Common myeloid progenitor, CD34-positive (primary cell): ENCODE measurements around the gene LSS.
A peak's percentile ranks its signal among the peaks of the same experiment; 100 is the strongest.

ENCODE experiments used
- CTCF ChIA-PET: fragments of 350-600 bp; sonication (Branson Sonifier 250); formaldehyde crosslinking; loops from one replicate; lab custom pipeline; 2021; ENCODE audit warnings: antibody characterized with exemption; lab: Charles Lee
- POLR2A ChIA-PET: fragments of 350-600 bp; sonication (Branson Sonifier 250); formaldehyde crosslinking; loops from one replicate; lab custom pipeline; 2021; ENCODE audit warnings: antibody characterized with exemption; lab: Charles Lee
- DNase-seq, 3 donors: peaks; one replicate each; pipeline versions ENCODE4 v3.0.0 to v3.0.0-alpha.2; 2013
- H3K27ac ChIP-seq, 2 experiments: 1 replicate in 1 of 2; 2 replicates in 1 of 2; pipeline ENCODE4 v1.7.0; 2013; ENCODE audit warnings: inconsistent platforms in 2 of 2, low read length in 2 of 2, mild to moderate bottlenecking in 2 of 2, low read depth in 1 of 2, moderate library complexity in 1 of 2; ENCODE audit not compliant: severe bottlenecking in 2 of 2, insufficient read depth in 1 of 2, poor library complexity in 1 of 2
- H3K27me3 ChIP-seq, 5 experiments: replicated peaks in 2 of 5; 1 replicate in 3 of 5; 2 replicates in 2 of 5; pipeline versions ENCODE4 v1.6.1 to v1.7.0; 2013; ENCODE audit warnings: low read length in 4 of 5, mild to moderate bottlenecking in 2 of 5, moderate library complexity in 2 of 5, inconsistent platforms in 1 of 5; ENCODE audit not compliant: insufficient read depth in 5 of 5, control insufficient read depth in 4 of 5
- H3K36me3 ChIP-seq, 4 experiments: 1 replicate in 2 of 4; 2 replicates in 2 of 4; pipeline versions ENCODE4 v1.6.1 to v1.7.0; 2013; ENCODE audit warnings: low read length in 3 of 4, control low read depth in 1 of 4, mild to moderate bottlenecking in 1 of 4; ENCODE audit not compliant: control insufficient read depth in 4 of 4, insufficient read depth in 4 of 4
- H3K4me1 ChIP-seq, 4 experiments: 1 replicate in 3 of 4; 2 replicates in 1 of 4; pipeline versions ENCODE4 v1.6.1 to v1.7.1; 2013; ENCODE audit warnings: low read length in 3 of 4, mild to moderate bottlenecking in 3 of 4, control low read depth in 1 of 4, inconsistent platforms in 1 of 4, moderate library complexity in 1 of 4; ENCODE audit not compliant: control insufficient read depth in 4 of 4, insufficient read depth in 4 of 4; ENCODE audit errors: control extremely low read depth in 1 of 4
- H3K4me3 ChIP-seq, 7 experiments: 1 replicate in 4 of 7; 2 replicates in 3 of 7; pipeline versions ENCODE4 v1.5.1 to v1.7.0; 2013; ENCODE audit warnings: mild to moderate bottlenecking in 7 of 7, low read length in 6 of 7, moderate library complexity in 6 of 7, inconsistent platforms in 2 of 7, low read depth in 2 of 7, control low read depth in 1 of 7; ENCODE audit not compliant: insufficient read depth in 4 of 7, control insufficient read depth in 1 of 7; ENCODE audit errors: extremely low read depth in 1 of 7
- H3K9me3 ChIP-seq, 5 experiments: 1 replicate in 4 of 5; 2 replicates in 1 of 5; pipeline versions ENCODE4 v1.6.1 to v1.7.1; 2013; ENCODE audit warnings: low read length in 4 of 5, mild to moderate bottlenecking in 2 of 5, inconsistent platforms in 1 of 5, low read depth in 1 of 5, moderate library complexity in 1 of 5; ENCODE audit not compliant: control insufficient read depth in 4 of 5, insufficient read depth in 2 of 5; ENCODE audit errors: control extremely low read depth in 1 of 5
- WGBS: methylation state at CpG from one replicate; pipeline ENCODE4 v1.1.5; 2013; ENCODE audit not compliant: insufficient coverage; 5-methylcytosine and 5-hydroxymethylcytosine counted together

LSS gene

GRCh38 chr21:46216132-46216747, 12.3 kb downstream of the LSS start:
- Histone ChIP-seq H3K27me3 (no peaks in the 10 kb centered on the region), H3K4me1 (no peaks in the 10 kb centered on the region), H3K9me3 (no peaks in the 10 kb centered on the region), H3K27ac (no peak overlapping the region), H3K4me3 (no peak overlapping the region), H3K36me3 (peaks cover 0 to 88% (median 40%) of the 10 kb centered on the region in 4 experiments)
- WGBS: 97% methylated on average over 16 of the region's 16 CpGs
- POLR2A ChIA-PET: no interaction called here
- CTCF ChIA-PET: interaction anchor here (1.2 to 1.3 kb wide), 2 partner anchors 11 to 13 kb away, joined by 3 read pairs; partner anchors contain the start of gene LSS
- no peak for DNase-seq

GRCh38 chr21:46215436-46216131, 13.0 kb downstream of the LSS start:
- Histone ChIP-seq H3K9me3 (no peaks in the 10 kb centered on the region), H3K27ac (no peak overlapping the region), H3K27me3 (no peaks in the 10 kb centered on the region), H3K36me3 (peaks cover 0 to 88% (median 41%) of the 10 kb centered on the region in 4 experiments), H3K4me1 (no peaks in the 10 kb centered on the region), H3K4me3 (no peak overlapping the region)
- WGBS: 96% methylated on average over 18 of the region's 20 CpGs
- POLR2A ChIA-PET: no interaction called here
- CTCF ChIA-PET: interaction anchor here (1.2 to 1.3 kb wide), 2 partner anchors 12 to 14 kb away, joined by 3 read pairs; partner anchors contain the start of gene LSS
- DNase-seq: no peak

- no peaks in the 10 kb centered on the region for H3K9me3 ChIP-seq
- ChIA-PET POLR2A (no interaction called here), CTCF (interaction anchor here (1.2 kb wide), 1 partner anchor 13 kb away, joined by 3 read pairs; no protein-coding TSS in a partner anchor)
- no peak overlapping the region for H3K27ac ChIP-seq
- no peak for DNase-seq
- H3K4me1 ChIP-seq: no peaks in the 10 kb centered on the region
- no peaks in the 10 kb centered on the region for H3K27me3 ChIP-seq
- H3K4me3 ChIP-seq: no peak overlapping the region
- peaks cover 0 to 87% (median 40%) of the 10 kb centered on the region in 4 experiments for H3K36me3 ChIP-seq
- WGBS: 94% methylated on average over 27 of the region's 27 CpGs
Measured at GRCh38 chr21:46214478-46215340, 13.9 kb downstream of the LSS start.

GRCh38 chr21:46213620-46214286, 14.8 kb downstream of the LSS start:
- no peaks in the 10 kb centered on the region for H3K9me3 ChIP-seq
- H3K36me3 ChIP-seq: peaks cover 0 to 87% (median 40%) of the 10 kb centered on the region in 4 experiments
- ChIA-PET CTCF (no interaction called here), POLR2A (no interaction called here)
- H3K27me3 ChIP-seq: no peaks in the 10 kb centered on the region
- over 99% methylated on average over 15 of the region's 15 CpGs for WGBS
- H3K27ac ChIP-seq: peak overlapping the region in 1 of 2 experiments; percentile 49
- no peak overlapping the region for H3K4me3 ChIP-seq
- no peaks in the 10 kb centered on the region for H3K4me1 ChIP-seq
- no peak for DNase-seq

GRCh38 chr21:46212721-46213484, 15.7 kb downstream of the LSS start:
- Histone ChIP-seq H3K9me3 (no peaks in the 10 kb centered on the region), H3K27ac (no peak overlapping the region), H3K36me3 (peaks cover 0 to 91% (median 44%) of the 10 kb centered on the region in 4 experiments), H3K27me3 (no peaks in the 10 kb centered on the region), H3K4me3 (no peak overlapping the region), H3K4me1 (no peaks in the 10 kb centered on the region)
- WGBS: 96% methylated on average over 14 of the region's 18 CpGs
- no peak for DNase-seq
- ChIA-PET CTCF (interaction anchor here (1.4 to 2.1 kb wide), 2 partner anchors 12 to 60 kb away, joined by 4 to 8 read pairs; no protein-coding TSS in a partner anchor), POLR2A (no interaction called here)
